ENCODE data around the gene HSCB.
"Not testable (repeated sequence)": the region's sequence is repeated elsewhere in the genome, so short reads cannot be mapped to it uniquely, and the experiment has no call there.

The HSCB gene

DNA sequence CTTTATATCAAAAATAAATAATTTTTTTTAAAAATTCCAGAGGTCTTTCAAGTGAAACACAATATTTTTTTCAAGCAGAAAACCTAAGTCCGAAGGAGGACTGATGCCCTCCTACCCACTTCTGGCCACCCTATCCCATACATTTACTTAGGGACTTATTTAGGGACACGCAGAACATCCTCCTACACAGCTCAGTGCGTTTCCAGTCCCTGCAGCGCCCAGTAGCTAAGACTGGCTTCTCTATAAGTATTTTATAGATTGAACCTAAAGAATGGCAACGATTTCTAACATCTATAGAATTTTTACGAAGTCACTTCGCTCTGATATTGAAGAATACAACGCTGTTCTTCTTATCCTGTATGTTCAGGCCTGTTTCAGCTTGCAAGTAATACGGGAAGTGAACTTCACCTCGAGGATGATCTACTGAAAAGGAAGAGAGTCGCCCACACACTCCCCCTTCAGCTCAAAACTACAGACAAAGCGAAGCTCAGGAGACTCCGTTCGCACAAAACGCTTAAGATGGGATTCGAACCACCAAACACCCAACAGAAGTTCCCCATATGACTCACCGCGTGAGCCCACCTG lies 547 bp upstream of the HSCB start:
- DNase-seq = no peak

DNA sequence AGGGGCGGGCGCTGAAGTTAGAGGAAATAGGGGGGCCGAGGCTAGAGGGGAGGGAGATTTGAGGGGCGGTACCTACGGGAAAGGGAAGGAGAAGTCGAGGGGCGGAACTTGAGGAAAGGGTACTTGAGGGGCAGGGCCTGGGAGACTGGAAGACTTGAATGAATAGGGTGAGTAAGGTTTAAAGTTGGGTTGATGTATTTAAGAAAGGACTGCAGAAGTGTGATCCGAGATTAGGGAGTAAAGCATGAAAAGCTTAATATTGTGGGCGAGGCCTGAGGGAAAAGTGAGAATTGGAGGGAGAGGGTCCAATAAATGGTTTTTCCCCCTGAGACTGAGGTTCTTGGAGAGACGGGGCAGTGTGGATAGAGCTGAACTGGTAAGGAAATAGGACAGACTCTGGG lies 723 bp downstream of the HSCB start:
- no peak for DNase-seq

- no peak for DNase-seq
These were observed 2.0 kb downstream of the HSCB start for GRCh38 chr22:28743852-28744251.

GRCh38 chr22:28750471-28750881 lies 8.6 kb downstream of the HSCB start:
- peak; percentile 91 for DNase-seq

GRCh38 chr22:28754512-28754911 lies 12.7 kb downstream of the HSCB start:
- DNase-seq = not testable (repeated sequence)

DNA sequence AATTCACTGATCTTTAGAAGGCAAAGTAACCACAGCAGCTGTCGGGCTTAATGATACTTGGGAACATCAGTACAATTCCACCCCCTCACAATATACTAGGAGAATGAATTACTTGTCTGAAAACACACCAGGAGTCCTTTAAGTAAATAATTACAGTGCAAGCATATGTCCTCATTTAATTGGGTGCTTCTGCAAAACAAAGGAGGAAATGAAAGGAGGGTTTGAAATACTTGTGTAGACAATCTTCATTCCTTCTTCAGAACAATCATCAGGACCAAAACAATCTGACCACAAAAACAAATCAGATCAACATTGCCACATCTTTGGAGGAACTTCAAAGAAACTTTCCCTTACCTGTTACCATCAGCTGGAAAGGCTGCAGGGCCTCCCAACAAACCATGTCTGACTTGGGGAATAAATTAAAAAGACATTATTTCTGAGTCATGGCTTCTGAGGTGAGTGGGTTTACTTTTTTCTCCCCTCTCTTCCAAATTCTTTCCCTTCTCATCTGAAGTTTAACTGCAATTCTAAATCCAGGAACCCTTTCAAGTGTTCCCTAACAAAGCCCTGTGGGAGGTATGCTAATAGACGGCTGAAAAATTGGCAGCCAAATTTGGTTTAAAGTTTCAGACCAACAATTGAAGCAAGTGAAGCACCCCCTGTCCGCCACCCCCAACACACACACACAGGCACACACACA lies 18.2 kb downstream of the HSCB start:
- peak; percentile 51 for DNase-seq

GRCh38 chr22:28761449-28761755 lies 19.6 kb downstream of the HSCB start:
- no peak for DNase-seq

DNA sequence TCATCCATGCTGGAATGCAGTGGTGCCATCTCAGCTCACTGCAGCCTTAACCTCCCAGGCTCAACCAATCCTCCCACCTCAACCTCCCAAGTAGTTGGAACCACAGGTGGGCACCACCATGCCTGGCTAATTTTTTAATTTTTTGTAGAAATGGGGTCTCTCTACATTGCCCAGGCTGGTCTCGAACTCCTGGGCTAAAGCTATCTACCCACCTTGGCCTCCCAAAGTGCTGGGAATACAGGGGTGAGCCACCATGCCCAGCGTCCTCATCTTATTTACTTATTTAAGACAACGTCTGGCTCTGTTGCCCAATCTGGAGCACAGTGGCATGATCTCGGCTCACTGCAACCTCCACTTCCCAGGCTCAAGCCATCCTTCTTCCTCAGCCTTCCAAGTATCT lies 20.2 kb downstream of the HSCB start:
- not testable (repeated sequence) for DNase-seq

DNA sequence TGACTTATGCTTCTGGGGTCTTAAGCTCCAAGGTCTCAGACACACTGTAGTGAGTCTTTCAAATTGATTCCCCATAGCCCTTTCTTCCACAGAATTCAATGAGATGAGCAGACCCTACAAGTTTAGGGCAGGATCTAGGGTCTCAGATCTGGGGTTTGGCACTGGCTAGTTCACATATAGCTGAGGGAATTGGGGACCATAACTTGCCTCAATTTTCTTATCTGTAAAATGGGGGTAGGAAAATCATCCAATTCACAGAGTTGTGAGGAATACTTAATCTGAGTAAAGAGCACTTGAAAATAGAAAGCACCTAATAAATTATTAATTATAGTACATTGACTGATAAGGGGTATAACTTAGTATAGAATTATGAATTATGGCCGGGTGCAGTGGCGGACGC lies 24.8 kb downstream of the HSCB start:
- no peak for DNase-seq

DNA sequence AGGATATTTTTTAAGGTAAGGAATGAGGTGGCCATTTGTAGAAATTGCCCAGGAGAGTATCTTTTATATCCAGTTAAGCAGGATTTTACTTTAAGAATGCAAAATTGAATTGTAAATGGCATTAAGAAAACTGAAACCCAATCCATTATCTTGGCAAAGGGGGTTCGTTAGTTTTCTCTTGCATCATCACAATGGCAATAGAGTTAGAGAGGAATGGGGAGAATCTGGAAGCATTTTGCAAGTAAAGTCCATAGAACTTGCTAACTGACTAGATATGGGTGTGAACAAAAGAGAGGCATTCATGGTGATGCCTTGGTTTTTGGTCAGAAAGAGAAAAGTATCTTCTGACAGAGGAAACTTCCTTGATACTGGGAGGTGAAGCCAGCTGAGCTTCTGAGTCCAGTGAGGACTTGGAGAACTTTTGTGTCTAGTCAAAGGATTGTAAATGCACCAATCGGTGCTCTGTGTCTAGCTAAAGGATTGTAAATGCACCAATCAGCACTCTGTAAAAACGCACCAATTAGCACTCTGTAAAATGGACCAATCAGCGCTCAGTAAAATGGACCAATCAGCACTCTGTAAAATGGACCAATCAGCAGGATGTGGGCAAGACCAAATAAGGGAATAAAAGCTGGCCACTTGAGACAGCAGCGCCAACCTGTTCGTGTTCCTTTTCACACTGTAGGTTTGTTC lies 27.0 kb downstream of the HSCB start:
- DNase-seq = no peak

- DNase-seq = no peak
These were observed 27.7 kb downstream of the HSCB start for GRCh38 chr22:28769394-28770085.

DNA sequence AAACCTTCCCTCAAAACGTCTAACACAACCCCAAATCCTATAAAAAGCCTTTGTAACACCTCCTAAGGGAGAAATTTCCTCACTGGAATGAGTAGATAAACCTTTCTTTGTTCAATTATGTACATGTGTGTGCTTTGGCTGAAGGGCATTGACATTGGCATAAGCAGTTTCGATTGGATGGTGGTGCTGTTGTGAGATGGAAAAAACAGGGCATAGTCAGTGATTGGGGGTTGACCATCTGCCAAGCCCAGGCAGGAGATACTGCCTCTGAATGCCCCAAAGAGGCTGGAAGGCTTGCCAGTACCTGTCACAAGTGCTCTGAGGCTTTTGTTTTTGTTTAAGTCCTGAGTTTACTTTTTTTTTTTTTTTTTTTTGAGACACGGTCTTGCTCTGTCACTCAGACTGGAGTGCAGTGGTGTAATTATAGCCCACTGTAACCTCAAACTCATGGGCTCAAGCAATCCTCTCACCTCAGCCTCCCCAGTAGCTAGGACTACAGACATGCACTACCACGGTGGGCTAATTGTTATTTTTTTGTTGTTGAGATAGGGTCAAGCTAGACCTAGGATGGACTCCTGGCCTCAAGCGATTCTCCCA lies 29.5 kb downstream of the HSCB start:
- peak; percentile 69 for DNase-seq

GRCh38 chr22:28772633-28773460 lies 31.0 kb downstream of the HSCB start, which contains the start of gene CCDC117:
CCDC117 (plus strand) TSS chr22:28772695; CDS start chr22:28772850, 155 bp downstream.
- DNase-seq = peak; percentile 90

GRCh38 chr22:28773461-28773867 lies 31.6 kb downstream of the HSCB start:
- no peak for DNase-seq

- no peak for DNase-seq
These were observed 32.5 kb downstream of the HSCB start for GRCh38 chr22:28774378-28774777.

GRCh38 chr22:28779833-28780232 lies 38.0 kb downstream of the HSCB start:
- no peak for DNase-seq

- DNase-seq = no peak
These were observed 38.5 kb downstream of the HSCB start for GRCh38 chr22:28780296-28780695.

GRCh38 chr22:28783786-28784671 lies 42.2 kb downstream of the HSCB start:
- peak; percentile 79 for DNase-seq

GRCh38 chr22:28788601-28789000 lies 46.8 kb downstream of the HSCB start:
- DNase-seq = no peak

DNA sequence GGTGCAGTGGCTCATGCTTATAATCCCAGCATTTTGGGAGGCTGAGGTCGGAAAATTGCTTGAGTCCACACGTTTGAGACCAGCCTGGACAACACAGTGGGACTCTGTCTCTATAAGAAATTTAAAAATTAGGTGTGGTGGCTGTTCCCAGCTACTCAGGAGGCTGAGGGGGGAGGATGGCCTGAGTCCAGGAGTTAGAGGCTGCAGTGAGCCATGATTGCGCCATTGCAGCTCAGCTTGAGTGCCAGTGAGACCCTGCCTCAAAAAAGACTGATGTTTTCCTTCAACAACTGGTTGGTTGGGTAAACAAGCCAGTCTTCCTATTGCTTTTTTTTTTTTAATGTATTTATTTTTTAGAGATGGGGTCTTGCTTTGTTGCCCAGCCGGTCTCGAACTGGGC lies 49.3 kb downstream of the HSCB start:
- no peak for DNase-seq

- no peak for DNase-seq
These were observed 50.1 kb downstream of the HSCB start for GRCh38 chr22:28791841-28792490.
